Mesodermal cell (in vitro differentiated cells): ENCODE results near the gene TMTC4.
A peak's percentile ranks its signal among the peaks of the same experiment; 100 is the strongest.

ENCODE experiments used
- H3K27ac ChIP-seq: 2 replicates; pipeline ENCODE4 v1.7.0; 2013; ENCODE audit warnings: mild to moderate bottlenecking, low read depth, low read length, moderate library complexity; ENCODE audit not compliant: severe bottlenecking
- H3K36me3 ChIP-seq: 2 replicates; pipeline ENCODE4 v1.7.1; 2013; ENCODE audit warnings: mild to moderate bottlenecking, low read length, moderate library complexity; ENCODE audit not compliant: control insufficient read depth, insufficient read depth
- H3K4me1 ChIP-seq: one replicate; pipeline ENCODE4 v1.7.1; 2013; ENCODE audit warnings: mild to moderate bottlenecking, low read length; ENCODE audit not compliant: insufficient read depth, control insufficient read depth, poor library complexity, severe bottlenecking
- H3K4me3 ChIP-seq: 2 replicates; pipeline ENCODE4 v1.7.0; 2013; ENCODE audit warnings: low read length, control low read depth, mild to moderate bottlenecking; ENCODE audit not compliant: insufficient read depth, poor library complexity, severe bottlenecking; ENCODE audit errors: extremely low read depth
- H3K9me3 ChIP-seq: 2 replicates; pipeline ENCODE4 v1.7.1; 2013; ENCODE audit warnings: mild to moderate bottlenecking, low read length, moderate library complexity; ENCODE audit not compliant: control insufficient read depth
- WGBS, 2 experiments: methylation state at CpG; one replicate each; pipeline ENCODE4 v1.1.5; 2013; ENCODE audit warnings: missing lambda C conversion rate in 2 of 2; ENCODE audit not compliant: insufficient coverage in 2 of 2; 5-methylcytosine and 5-hydroxymethylcytosine counted together

TMTC4 gene

GRCh38 chr13:100646871-100647270, 27.7 kb downstream of the TMTC4 start:
- WGBS, 2 experiments = 94 to 95% methylated on average over 8 to 10 of the region's 10 CpGs

DNA sequence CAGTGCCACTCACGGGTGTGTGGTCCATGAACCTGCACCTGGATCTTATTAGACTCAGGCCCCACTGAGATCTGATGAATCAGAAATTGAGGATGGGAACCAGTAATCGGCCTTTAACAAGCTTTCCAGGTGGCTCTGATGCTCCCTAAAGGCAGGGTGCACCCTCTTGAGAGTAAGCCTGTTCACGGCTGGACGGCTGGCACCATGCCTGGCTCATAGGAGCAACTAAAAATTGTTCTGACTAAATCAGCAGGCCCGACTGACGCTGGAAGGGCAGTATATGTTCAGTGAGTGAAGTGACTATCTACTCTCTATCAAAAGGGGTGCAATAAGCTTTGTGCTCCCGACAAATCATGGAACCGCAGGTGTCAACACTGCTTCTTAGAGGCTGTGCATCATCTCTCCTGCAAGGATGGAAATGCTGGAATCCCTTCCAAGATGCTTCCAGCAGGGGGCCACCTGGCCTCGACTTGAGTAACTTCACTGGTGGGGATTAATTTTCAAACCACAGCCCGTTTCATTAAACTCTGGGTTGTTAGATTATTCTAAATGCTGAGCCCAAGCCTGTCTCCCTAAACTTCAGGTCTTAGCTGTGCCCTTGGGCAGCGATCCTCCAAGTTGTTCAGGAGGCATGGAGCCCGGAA, 28.4 kb downstream of the TMTC4 start:
- peaks cover 32% of the 10 kb centered on the region for H3K36me3 ChIP-seq
- no peak overlapping the region for H3K27ac ChIP-seq
- WGBS, 2 experiments = 86 to 91% methylated on average over 8 to 11 of the region's 12 CpGs
- no peaks in the 10 kb centered on the region for H3K9me3 ChIP-seq
- peaks cover 2% of the 10 kb centered on the region for H3K4me1 ChIP-seq
- no peak overlapping the region for H3K4me3 ChIP-seq

More at GRCh38 chr13:100646871-100647270, 27.7 kb downstream of the TMTC4 start:
- Histone ChIP-seq H3K4me3 (no peak overlapping the region), H3K9me3 (no peaks in the 10 kb centered on the region), H3K27ac (no peak overlapping the region), H3K36me3 (peaks cover 26% of the 10 kb centered on the region), H3K4me1 (peaks cover 2% of the 10 kb centered on the region)

DNA sequence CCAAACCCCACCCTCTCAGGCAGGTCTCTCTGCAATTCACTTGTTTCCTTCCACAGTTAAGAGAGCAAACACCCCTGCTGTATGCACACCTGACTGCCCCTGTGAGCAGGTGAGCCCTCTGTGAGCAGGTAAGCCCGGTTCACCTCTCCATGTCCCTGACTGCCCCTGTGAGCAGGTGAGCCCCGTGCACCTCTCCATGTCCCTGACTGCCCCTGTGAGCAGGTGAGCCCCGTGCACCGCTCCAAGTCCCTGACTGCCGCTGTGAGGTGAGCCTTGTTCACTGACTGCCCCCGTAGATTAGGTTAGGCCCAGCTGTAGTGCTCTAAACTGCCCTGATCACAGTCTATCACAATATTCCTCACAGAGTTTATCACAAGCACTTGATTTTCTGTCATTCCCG, 29.2 kb downstream of the TMTC4 start:
- Histone ChIP-seq H3K27ac (no peak overlapping the region), H3K4me3 (no peak overlapping the region), H3K4me1 (peaks cover 2% of the 10 kb centered on the region), H3K9me3 (no peaks in the 10 kb centered on the region), H3K36me3 (peaks cover 32% of the 10 kb centered on the region)
- WGBS, 2 experiments = 93 to 94% methylated on average over 6 to 7 of the region's 7 CpGs

DNA sequence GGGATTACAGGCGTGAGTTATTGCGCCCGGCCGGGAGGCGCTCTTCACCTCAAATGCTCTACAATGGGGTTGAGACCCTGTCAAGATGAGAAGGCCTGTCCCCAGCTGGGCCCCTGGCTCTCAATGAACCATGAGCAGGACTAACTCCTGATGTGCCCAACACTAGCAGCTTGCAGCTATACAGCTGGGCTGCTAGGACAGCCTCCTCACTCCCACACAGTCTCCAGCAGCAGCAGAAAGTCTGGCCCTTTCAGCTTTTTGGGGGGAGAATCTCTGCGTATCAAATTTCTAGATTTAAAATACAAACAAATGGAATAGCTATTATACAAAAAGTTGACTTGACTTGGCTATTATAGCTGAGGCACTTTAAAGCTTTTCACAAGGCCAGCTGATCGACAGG, 30.2 kb downstream of the TMTC4 start:
- 86 to 98% methylated on average over 5 to 6 of the region's 7 CpGs for WGBS, 2 experiments
- Histone ChIP-seq H3K36me3 (peaks cover 34% of the 10 kb centered on the region), H3K4me1 (peaks cover 2% of the 10 kb centered on the region), H3K27ac (no peak overlapping the region), H3K9me3 (no peaks in the 10 kb centered on the region), H3K4me3 (no peak overlapping the region)

DNA sequence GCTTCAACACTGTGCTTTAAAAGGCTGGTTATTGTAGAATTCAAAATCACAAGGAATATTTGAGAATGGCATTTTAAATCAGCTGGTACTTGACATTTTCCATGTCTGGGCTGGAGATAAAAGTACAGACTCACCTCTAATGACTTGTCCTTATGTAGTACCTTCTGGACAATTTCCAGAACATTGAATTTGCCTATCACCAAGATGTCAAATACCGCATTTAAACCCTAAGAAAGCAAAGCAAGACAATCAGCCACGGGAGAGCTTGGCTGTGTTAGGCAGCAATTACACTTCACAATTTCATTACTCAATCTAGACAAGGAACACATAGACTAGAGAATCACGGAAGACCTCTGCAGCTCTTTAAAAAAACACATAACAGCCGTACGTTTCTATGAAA, 36.8 kb downstream of the TMTC4 start:
- no peak overlapping the region for H3K27ac ChIP-seq
- no peaks in the 10 kb centered on the region for H3K4me1 ChIP-seq
- 78% methylated on average over 3 of the region's 5 CpGs; no CpG with 5 or more reads in 1 of the 2 experiments for WGBS, 2 experiments
- H3K9me3 ChIP-seq = no peaks in the 10 kb centered on the region
- H3K36me3 ChIP-seq = peaks cover 80% of the 10 kb centered on the region
- H3K4me3 ChIP-seq = no peak overlapping the region

GRCh38 chr13:100637380-100637779, 37.2 kb downstream of the TMTC4 start:
- Histone ChIP-seq H3K9me3 (no peaks in the 10 kb centered on the region), H3K4me1 (no peaks in the 10 kb centered on the region), H3K4me3 (no peak overlapping the region), H3K36me3 (peaks cover 76% of the 10 kb centered on the region), H3K27ac (no peak overlapping the region)
- WGBS, 2 experiments = 86 to 91% methylated on average over 8 to 14 of the region's 16 CpGs

DNA sequence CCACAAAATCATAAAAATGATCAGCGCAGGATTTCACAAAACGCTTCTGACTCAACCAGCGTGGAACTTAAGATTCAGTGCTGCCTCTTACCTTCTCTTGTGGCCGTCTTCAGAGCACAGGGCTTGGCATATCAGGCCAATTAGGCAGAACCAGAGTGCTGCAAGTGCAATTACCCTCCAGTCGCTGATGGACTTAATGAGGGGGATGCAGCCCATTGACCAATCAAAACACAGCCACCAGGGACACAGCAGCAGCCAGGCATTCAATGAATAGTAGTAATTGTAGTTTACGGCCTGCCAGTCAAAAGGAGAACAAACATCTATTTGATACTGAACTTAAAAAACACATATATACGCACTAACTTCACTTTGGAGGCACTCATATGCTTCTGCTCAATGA, 38.2 kb downstream of the TMTC4 start:
- 90% methylated on average over 5 of the region's 7 CpGs for WGBS, 2 experiments

GRCh38 chr13:100636004-100636403, 38.6 kb downstream of the TMTC4 start:
- 96 to 100% methylated on average over 3 to 4 of the region's 7 CpGs for WGBS, 2 experiments
- Histone ChIP-seq H3K36me3 (peaks cover 68% of the 10 kb centered on the region), H3K4me3 (no peak overlapping the region), H3K4me1 (no peaks in the 10 kb centered on the region), H3K9me3 (no peaks in the 10 kb centered on the region), H3K27ac (no peak overlapping the region)

More for the DNA sequence above, 38.2 kb downstream of the TMTC4 start:
- Histone ChIP-seq H3K27ac (no peak overlapping the region), H3K4me1 (no peaks in the 10 kb centered on the region), H3K36me3 (peaks cover 72% of the 10 kb centered on the region), H3K4me3 (no peak overlapping the region), H3K9me3 (no peaks in the 10 kb centered on the region)

- Histone ChIP-seq H3K4me1 (peaks cover 6% of the 10 kb centered on the region), H3K9me3 (no peaks in the 10 kb centered on the region), H3K27ac (no peak overlapping the region), H3K36me3 (peaks cover 68% of the 10 kb centered on the region), H3K4me3 (no peak overlapping the region)
- 90 to 91% methylated on average over 11 to 12 of the region's 12 CpGs for WGBS, 2 experiments
These were observed 39.9 kb downstream of the TMTC4 start for GRCh38 chr13:100634696-100635095.

- 25 to 50% methylated on average over 1 of the region's 2 CpGs for WGBS, 2 experiments
- H3K4me3 ChIP-seq = no peak overlapping the region
- H3K9me3 ChIP-seq = no peaks in the 10 kb centered on the region
- peaks cover 70% of the 10 kb centered on the region for H3K36me3 ChIP-seq
- peaks cover 6% of the 10 kb centered on the region for H3K4me1 ChIP-seq
- no peak overlapping the region for H3K27ac ChIP-seq
These were observed 41.1 kb downstream of the TMTC4 start for GRCh38 chr13:100633461-100633860.

- H3K27ac ChIP-seq = peak overlapping the region; percentile 78
- no peak overlapping the region for H3K4me3 ChIP-seq
- no peaks in the 10 kb centered on the region for H3K9me3 ChIP-seq
- H3K4me1 ChIP-seq = peaks cover 9% of the 10 kb centered on the region
- 55 to 63% methylated on average over 7 to 8 of the region's 8 CpGs for WGBS, 2 experiments
- H3K36me3 ChIP-seq = peaks cover 59% of the 10 kb centered on the region
These were observed 44.0 kb downstream of the TMTC4 start for GRCh38 chr13:100630555-100630954.
